Mucosa of descending colon (tissue), 3 donors: ENCODE results near the gene APLF. TPM values are rescaled to one million over a fixed set of nuclear protein-coding genes. Genes with fewer than 3 reads are reported as not detected.
"Not testable (repeated sequence)": the region's sequence is repeated elsewhere in the genome, so short reads cannot be mapped to it uniquely, and the experiment has no call there.

ENCODE experiments used
- ATAC-seq: fragments of 200-7000 bp; cut with Tn5 transposase; one replicate; pipeline ENCODE4 v1.9.1; 2020; ENCODE audit warnings: mild to moderate bottlenecking, moderate library complexity
- DNase-seq, 3 donors: peaks; one replicate each; pipeline ENCODE4 v3.0.0-alpha.2; 2020
- H3K36me3 ChIP-seq: fragments of 200-600 bp; one replicate; pipeline ENCODE4 v1.8.0; 2021; ENCODE audit warnings: low read depth, mild to moderate bottlenecking
- H3K4me1 ChIP-seq: fragments of 200-600 bp; one replicate; pipeline ENCODE4 v1.8.0; 2021; ENCODE audit warnings: low read depth, mild to moderate bottlenecking
- H3K4me3 ChIP-seq: fragments of 200-600 bp; one replicate; pipeline ENCODE4 v1.8.0; 2021; ENCODE audit warnings: mild to moderate bottlenecking
- H3K9me3 ChIP-seq: fragments of 200-600 bp; one replicate; pipeline ENCODE4 v1.8.0; 2021; ENCODE audit warnings: mild to moderate bottlenecking
- CTCF ChIP-seq: fragments of 200-600 bp; IDR thresholded peaks from one replicate; pipeline ENCODE4 v1.8.0; 2022; ENCODE audit warnings: antibody characterized with exemption, mild to moderate bottlenecking
- intact Hi-C, 2 donors: fragments of 100-400 bp; cut with DNase I in 1 of 2; cut with micrococcal nuclease in 1 of 2; formaldehyde crosslinking; loops; one replicate each; pipeline versions ENCODE4 v1.11.0 to v1.11.1; 2022; cut with DNase I, micrococcal nuclease
- total RNA-seq, 3 donors: library from RNA; stranded (reverse); fragmentation: NEBNext Ultra II Directional in 2 of 3; extraction: Animal tissue kit (Norgen Biotek cat#: 25700) in 2 of 3; gene quantifications; one replicate each; pipeline versions ENCODE4 v1.2.1 to v1.2.4, GENCODE V29; 2021 to 2023
- donor health status: DM: no; HTN: no; CAD: no; lungs with moderate emphysema.
- donor health status: DM: no; HTN: no; CAD: no.
- donor health status: DM: no; HTN: yes; CAD: no.

Gene APLF
- total RNA-seq, 3 donors from 2014 or later, result 1.9 to 9.7 (median 2.7) TPM

- DNase-seq (no peak), ATAC-seq (no peak)
- H3K4me1 ChIP-seq, result no peaks in the 10 kb centered on the region
- H3K9me3 ChIP-seq, result no peaks in the 10 kb centered on the region
- TF ChIP-seq CTCF, result no peak
- no peak overlapping the region for H3K4me3 ChIP-seq
- no peaks in the 10 kb centered on the region for H3K36me3 ChIP-seq
- intact Hi-C loops, result no loop called here
These were observed 97.0 kb downstream of the APLF start for GRCh38 chr2:68564426-68564825.

- H3K4me3 ChIP-seq, result no peak overlapping the region
- intact Hi-C loops, result no loop called here
These were observed 97.9 kb downstream of the APLF start for GRCh38 chr2:68565273-68565672.

GRCh38 chr2:68565858-68566257 is 98.5 kb downstream of the APLF start:
- no peak for TF ChIP-seq CTCF
- Histone ChIP-seq H3K36me3 (no peaks in the 10 kb centered on the region), H3K4me1 (no peaks in the 10 kb centered on the region), H3K9me3 (no peaks in the 10 kb centered on the region), H3K4me3 (no peak overlapping the region)
- no peak for DNase-seq
- intact Hi-C loops, result no loop called here
- no peak for ATAC-seq

More at GRCh38 chr2:68565273-68565672, 97.9 kb downstream of the APLF start:
- H3K9me3 ChIP-seq, result no peaks in the 10 kb centered on the region
- H3K4me1 ChIP-seq, result no peaks in the 10 kb centered on the region
- TF ChIP-seq CTCF, result no peak
- ATAC-seq, result no peak
- no peak for DNase-seq
- no peaks in the 10 kb centered on the region for H3K36me3 ChIP-seq

GRCh38 chr2:68566362-68566761 is 99.0 kb downstream of the APLF start:
- intact Hi-C loops, result no loop called here
- TF ChIP-seq CTCF, result no peak
- ATAC-seq, result no peak
- DNase-seq, result no peak
- H3K36me3 ChIP-seq, result no peaks in the 10 kb centered on the region
- no peaks in the 10 kb centered on the region for H3K9me3 ChIP-seq
- no peak overlapping the region for H3K4me3 ChIP-seq
- no peaks in the 10 kb centered on the region for H3K4me1 ChIP-seq

GRCh38 chr2:68568116-68568515 is 100.7 kb downstream of the APLF start:
- no peak overlapping the region for H3K4me3 ChIP-seq
- H3K9me3 ChIP-seq, result no peaks in the 10 kb centered on the region
- no peak for DNase-seq
- no peaks in the 10 kb centered on the region for H3K4me1 ChIP-seq
- no peak for ATAC-seq
- TF ChIP-seq CTCF, result no peak
- H3K36me3 ChIP-seq, result no peaks in the 10 kb centered on the region
- intact Hi-C loops, result no loop called here

GRCh38 chr2:68569604-68570003 is 102.2 kb downstream of the APLF start:
- intact Hi-C loops, result no loop called here

GRCh38 chr2:68570434-68570833 is 103.0 kb downstream of the APLF start:
- DNase-seq, H3K36me3 ChIP-seq, H3K4me3 ChIP-seq, ATAC-seq, H3K4me1 ChIP-seq, intact Hi-C loops, H3K9me3 ChIP-seq: not testable (repeated sequence)

More at GRCh38 chr2:68569604-68570003, 102.2 kb downstream of the APLF start:
- TF ChIP-seq CTCF, result no peak
- Histone ChIP-seq H3K4me1 (no peaks in the 10 kb centered on the region), H3K4me3 (no peak overlapping the region), H3K9me3 (no peaks in the 10 kb centered on the region), H3K36me3 (no peaks in the 10 kb centered on the region)
- no peak for DNase-seq
- ATAC-seq, result no peak
